Fibroblast of skin of left biceps (primary cell): ENCODE data around the gene HS2ST1.
A peak's percentile ranks its signal among the peaks of the same experiment; 100 is the strongest.
"Not testable (repeated sequence)": the region's sequence is repeated elsewhere in the genome, so short reads cannot be mapped to it uniquely, and the experiment has no call there.

Source experiments
- DNase-seq, 2 experiments: peaks; one replicate each; pipeline ENCODE4 v3.0.0-alpha.2; 2013; ENCODE audit warnings: low read depth in 2 of 2

The HS2ST1 gene

GRCh38 chr1:87066708-87067107 lies 152.3 kb downstream of the HS2ST1 start:
- DNase-seq, result not testable (repeated sequence)

GRCh38 chr1:87072411-87072810 lies 158.0 kb downstream of the HS2ST1 start:
- no peak for DNase-seq

GRCh38 chr1:87072904-87073303 lies 158.5 kb downstream of the HS2ST1 start:
- DNase-seq, result no peak

- no peak for DNase-seq
Measured at GRCh38 chr1:87074001-87074795, 159.8 kb downstream of the HS2ST1 start.

- no peak for DNase-seq
Measured at GRCh38 chr1:87077959-87078639, 163.7 kb downstream of the HS2ST1 start.

GRCh38 chr1:87084244-87084836 lies 169.9 kb downstream of the HS2ST1 start:
- DNase-seq, result no peak

- no peak for DNase-seq
Measured at GRCh38 chr1:87086120-87086519, 171.7 kb downstream of the HS2ST1 start.

GRCh38 chr1:87089070-87089736 lies 174.8 kb downstream of the HS2ST1 start:
- DNase-seq, result no peak

- DNase-seq, result no peak
Measured at GRCh38 chr1:87089823-87090222, 175.4 kb downstream of the HS2ST1 start.

GRCh38 chr1:87091425-87091824 lies 177.0 kb downstream of the HS2ST1 start:
- no peak for DNase-seq

GRCh38 chr1:87092846-87093245 lies 178.4 kb downstream of the HS2ST1 start:
- DNase-seq, result no peak

GRCh38 chr1:87093286-87093685 lies 178.9 kb downstream of the HS2ST1 start:
- DNase-seq, result no peak

- no peak for DNase-seq
Measured at GRCh38 chr1:87094238-87094637, 179.8 kb downstream of the HS2ST1 start.

GRCh38 chr1:87100271-87100670 lies 185.8 kb downstream of the HS2ST1 start:
- no peak for DNase-seq

- DNase-seq, result peak in 1 of 2 experiments; percentile 21
Measured at GRCh38 chr1:87103074-87103473, 188.6 kb downstream of the HS2ST1 start.

GRCh38 chr1:87104140-87104539 lies 189.7 kb downstream of the HS2ST1 start:
- no peak for DNase-seq

GRCh38 chr1:87104945-87105344 lies 190.5 kb downstream of the HS2ST1 start:
- peak in 1 of 2 experiments; percentile 24 for DNase-seq

GRCh38 chr1:87106144-87106543 lies 191.7 kb downstream of the HS2ST1 start:
- DNase-seq, result no peak

- no peak for DNase-seq
Measured at GRCh38 chr1:87106867-87107266, 192.4 kb downstream of the HS2ST1 start.

GRCh38 chr1:87108228-87108627 lies 193.8 kb downstream of the HS2ST1 start:
- no peak for DNase-seq

- DNase-seq, result no peak
Measured at GRCh38 chr1:87108814-87109411, 194.5 kb downstream of the HS2ST1 start.
